D721Med (cell line): ENCODE measurements around the gene ABTB2.

Source experiments
- DNase-seq: peaks from one replicate; pipeline ENCODE4 v3.0.0; 2011; ENCODE audit warnings: low spot score; ENCODE audit not compliant: insufficient read length
- FAIRE-seq: peaks from 2 replicates; lab custom pipeline; 2011; peaks lifted over from hg19 to GRCh38; lab: Jason Lieb, UNC
- TF ChIP-seq, protein P1 (sequence below): IDR thresholded peaks from 2 replicates; pipeline ENCODE4 v1.5.1; 2012; ENCODE audit warnings: mild to moderate bottlenecking, control low read depth; ENCODE audit not compliant: insufficient read depth; ENCODE audit errors: missing control alignments

ABTB2 gene

DNA sequence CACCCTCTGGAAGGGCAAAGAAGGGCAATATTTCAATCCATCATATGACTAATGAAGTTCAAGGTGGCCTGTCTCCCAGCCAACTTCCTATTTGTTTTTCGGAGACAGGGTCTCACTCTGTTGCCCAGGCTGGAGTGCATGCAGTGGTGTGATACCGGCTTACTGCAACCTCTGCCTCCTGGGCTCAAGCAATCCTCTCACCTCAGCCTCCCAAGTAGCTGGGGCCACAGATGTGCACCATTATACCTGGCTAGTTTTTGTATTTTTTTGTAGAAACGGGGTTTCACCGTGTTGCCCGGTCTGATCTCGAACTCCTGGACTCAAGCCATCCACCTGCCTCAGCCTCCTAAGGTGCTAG is 13.4 kb downstream of the ABTB2 start:
- FAIRE-seq (no peak), DNase-seq (no peak)
- TF ChIP-seq, protein P1, sequence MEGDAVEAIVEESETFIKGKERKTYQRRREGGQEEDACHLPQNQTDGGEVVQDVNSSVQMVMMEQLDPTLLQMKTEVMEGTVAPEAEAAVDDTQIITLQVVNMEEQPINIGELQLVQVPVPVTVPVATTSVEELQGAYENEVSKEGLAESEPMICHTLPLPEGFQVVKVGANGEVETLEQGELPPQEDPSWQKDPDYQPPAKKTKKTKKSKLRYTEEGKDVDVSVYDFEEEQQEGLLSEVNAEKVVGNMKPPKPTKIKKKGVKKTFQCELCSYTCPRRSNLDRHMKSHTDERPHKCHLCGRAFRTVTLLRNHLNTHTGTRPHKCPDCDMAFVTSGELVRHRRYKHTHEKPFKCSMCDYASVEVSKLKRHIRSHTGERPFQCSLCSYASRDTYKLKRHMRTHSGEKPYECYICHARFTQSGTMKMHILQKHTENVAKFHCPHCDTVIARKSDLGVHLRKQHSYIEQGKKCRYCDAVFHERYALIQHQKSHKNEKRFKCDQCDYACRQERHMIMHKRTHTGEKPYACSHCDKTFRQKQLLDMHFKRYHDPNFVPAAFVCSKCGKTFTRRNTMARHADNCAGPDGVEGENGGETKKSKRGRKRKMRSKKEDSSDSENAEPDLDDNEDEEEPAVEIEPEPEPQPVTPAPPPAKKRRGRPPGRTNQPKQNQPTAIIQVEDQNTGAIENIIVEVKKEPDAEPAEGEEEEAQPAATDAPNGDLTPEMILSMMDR: no peak

- FAIRE-seq: no peak
- no peak for DNase-seq
- TF ChIP-seq, protein P1: no peak
Measured at GRCh38 chr11:34343686-34344085, 14.1 kb downstream of the ABTB2 start.

- FAIRE-seq: no peak
- no peak for DNase-seq
- TF ChIP-seq, protein P1: no peak
Measured at GRCh38 chr11:34343153-34343552, 14.7 kb downstream of the ABTB2 start.

DNA sequence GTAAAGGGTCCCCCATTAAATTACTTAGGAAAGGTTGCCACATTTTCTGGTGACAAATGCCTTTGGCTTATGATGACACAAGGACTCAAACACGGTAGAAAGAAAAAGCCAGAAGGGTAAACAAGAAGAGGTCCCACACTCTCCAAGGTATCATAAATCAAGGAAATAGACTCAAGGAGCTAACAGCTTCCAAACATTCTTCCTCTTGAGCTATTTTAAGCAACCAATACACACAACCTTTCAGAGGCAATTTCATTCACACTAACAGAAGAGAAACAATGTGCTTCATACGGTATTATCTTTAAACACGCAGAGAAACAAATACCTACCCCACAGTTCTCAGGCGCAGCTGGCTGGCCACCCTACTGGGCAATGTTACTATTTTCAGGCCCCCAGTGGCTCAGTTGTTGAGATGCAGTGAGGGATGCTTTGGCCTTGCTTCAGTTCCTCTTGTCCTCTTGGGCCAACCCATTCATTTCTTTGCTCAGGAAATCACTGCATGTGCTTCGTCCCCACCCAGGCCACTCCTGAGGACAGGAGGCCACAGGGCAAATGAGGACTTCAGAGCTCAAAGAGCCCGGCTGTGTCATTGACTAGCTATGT is 15.8 kb downstream of the ABTB2 start:
- TF ChIP-seq, protein P1: no peak
- FAIRE-seq: no peak
- no peak for DNase-seq

DNA sequence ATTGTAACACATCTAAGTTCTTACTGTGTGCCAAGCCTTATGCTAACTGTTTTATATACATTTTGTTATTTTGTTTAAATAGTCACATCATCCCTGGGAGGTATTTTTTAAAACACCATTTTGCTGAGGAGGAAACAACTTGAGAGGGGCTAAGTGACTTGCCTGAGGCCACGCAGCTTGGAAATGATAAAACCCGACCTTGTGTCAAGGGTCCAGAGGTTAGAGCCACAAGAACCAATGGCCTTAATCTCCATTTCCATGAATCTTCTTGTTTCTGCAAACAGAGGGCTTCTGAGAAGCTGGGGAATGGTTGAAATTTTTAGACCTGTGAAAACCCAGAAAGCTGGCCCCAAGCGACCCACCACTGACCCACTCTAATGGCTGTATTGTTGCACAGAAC is 16.7 kb downstream of the ABTB2 start:
- no peak for FAIRE-seq
- TF ChIP-seq, protein P1: no peak
- DNase-seq: no peak

DNA sequence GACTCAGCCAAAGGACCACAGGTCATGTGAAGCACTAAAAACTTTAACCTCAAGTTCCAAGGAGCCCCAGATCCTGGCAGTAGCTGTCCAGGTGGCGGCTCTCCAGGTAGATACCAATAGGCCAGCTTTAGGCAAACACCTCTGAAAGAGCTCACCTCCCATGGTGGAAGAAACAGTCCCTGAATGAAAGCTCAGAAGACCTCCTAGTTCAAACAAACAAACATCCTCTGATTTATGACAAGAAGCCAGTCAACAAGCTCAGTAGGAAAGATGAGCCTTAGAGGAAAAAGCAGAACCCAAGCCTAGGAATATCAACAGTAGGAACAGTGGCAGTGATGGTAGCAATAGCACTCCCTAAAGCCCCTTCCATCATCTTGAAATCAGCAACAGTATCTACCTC is 17.2 kb downstream of the ABTB2 start:
- no peak for FAIRE-seq
- TF ChIP-seq, protein P1: no peak
- no peak for DNase-seq

- FAIRE-seq: no peak
- no peak for DNase-seq
- TF ChIP-seq, protein P1: no peak
Measured at GRCh38 chr11:34339149-34340064, 18.4 kb downstream of the ABTB2 start.
